Transverse colon (tissue), 4 donors: ENCODE measurements around the gene ICA1L. TPM values are rescaled to one million over a fixed set of nuclear protein-coding genes. Genes with fewer than 3 reads are reported as not detected.

Source experiments
- DNase-seq: peaks from one replicate; pipeline ENCODE4 v3.0.0-alpha.2; 2019
- H3K27ac ChIP-seq, 4 donors: fragments of 200-600 bp; sonication (generic); 2 replicates each; pipeline ENCODE4 v1.5.1; 2016 to 2018; ENCODE audit warnings: inconsistent platforms in 4 of 4
- H3K27me3 ChIP-seq: fragments of 200-600 bp; sonication (generic); 2 replicates; pipeline ENCODE4 v1.5.1; 2017; ENCODE audit warnings: inconsistent platforms
- H3K36me3 ChIP-seq, 4 donors: fragments of 200-600 bp; sonication (generic); 2 replicates each; pipeline ENCODE4 v1.5.1; 2017 to 2019; ENCODE audit warnings: inconsistent platforms in 4 of 4
- H3K4me1 ChIP-seq, 4 donors: fragments of 200-600 bp; sonication (generic); 2 replicates each; pipeline ENCODE4 v1.5.1; 2017 to 2020; ENCODE audit warnings: inconsistent platforms in 4 of 4
- H3K4me3 ChIP-seq, 4 donors: fragments of 200-600 bp; sonication (generic); 1 replicate in 1 of 4; 2 replicates in 3 of 4; pipeline versions ENCODE4 v1.5.1 to v1.6.1; 2017 to 2019; ENCODE audit warnings: inconsistent platforms in 4 of 4
- H3K9me3 ChIP-seq, 2 donors: fragments of 200-600 bp; sonication (generic); 2 replicates each; pipeline ENCODE4 v1.5.1; 2017 to 2019; ENCODE audit warnings: inconsistent platforms in 2 of 2
- EP300 ChIP-seq: sonication (generic); formaldehyde crosslinking; IDR thresholded peaks from one replicate; pipeline ENCODE4 v1.6.1; 2017; ENCODE audit warnings: antibody characterized with exemption, low read depth
- POLR2A ChIP-seq: fragments of 450-650 bp; IDR thresholded peaks from one replicate; pipeline ENCODE4 v1.6.1; 2016; ENCODE audit warnings: antibody characterized with exemption, mild to moderate bottlenecking, moderate library complexity
- POLR2AphosphoS5 ChIP-seq, 3 donors: sonication (generic); formaldehyde crosslinking; IDR thresholded peaks; one replicate each; pipeline ENCODE4 v1.6.1; 2016; ENCODE audit warnings: antibody characterized with exemption in 3 of 3
- WGBS, 2 donors: methylation state at CpG; one replicate each; pipeline ENCODE4 v1.1.5; 2018; ENCODE audit warnings: low coverage in 1 of 2; 5-methylcytosine and 5-hydroxymethylcytosine counted together
- in situ Hi-C, 4 donors: fragments of 200-750 bp; cut with MboI; loops; one replicate each; pipeline versions ENCODE4 v1.15.0 to v1.15.1; 2017; ENCODE audit warnings: low sequenced_read_pairs in 3 of 4, low pct_ligation_motif_present in 1 of 4, low pct_unique_long_range_greater_than_20kb in 1 of 4
- intact Hi-C: fragments of 100-400 bp; cut with DNase I; formaldehyde crosslinking; loops from one replicate; pipeline ENCODE4 v1.15.1; 2023; ENCODE audit warnings: low total_unique reads
- total RNA-seq, 4 donors: library from RNA; depleted of rRNA; stranded (reverse); fragments of >200 nt; gene quantifications; one replicate each; pipeline ENCODE4 v1.1.0, GENCODE V29; 2016
- TF ChIP-seq, protein P1 (sequence below), 5 experiments: fragments of 200-600 bp in 3 of 5; fragments of 450-650 bp in 2 of 5; sonication (generic) in 3 of 5; IDR thresholded peaks; 1 replicate in 2 of 5; 2 replicates in 3 of 5; pipeline ENCODE4 v1.5.1; 2016 to 2017; ENCODE audit warnings: antibody characterized with exemption in 5 of 5, inconsistent platforms in 3 of 5, mild to moderate bottlenecking in 2 of 5, moderate library complexity in 1 of 5

Gene ICA1L
- total RNA-seq, 4 donors from 2014 or later: 4.4 to 39.4 (median 20.5) TPM

DNA sequence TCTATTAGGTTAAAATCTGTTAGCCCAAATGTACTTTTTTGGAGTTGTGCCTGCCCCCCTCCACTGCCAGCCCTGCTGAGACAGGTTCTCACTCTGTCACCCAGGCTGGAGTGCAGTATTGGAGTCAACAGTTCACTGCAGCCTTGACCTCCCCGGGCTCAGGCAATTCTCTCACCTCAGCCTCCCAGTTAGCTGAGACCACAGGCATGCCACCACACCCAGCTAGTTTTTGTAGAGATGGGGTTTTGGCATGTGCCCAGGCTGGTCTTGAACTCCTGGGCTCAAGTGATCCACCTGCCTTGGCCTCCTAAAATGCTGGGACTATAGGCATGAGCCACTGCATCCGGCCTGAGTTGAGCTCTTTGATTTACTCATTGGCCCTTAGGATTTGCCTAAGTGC lies 110.7 kb downstream of the ICA1L start:
- H3K27me3 ChIP-seq: no peaks in the 10 kb centered on the region
- TF ChIP-seq POLR2AphosphoS5 (IDR thresholded peaks at IDR 0.05) (no peak), POLR2A (no peak), EP300 (no peak)
- TF ChIP-seq, protein P1, sequence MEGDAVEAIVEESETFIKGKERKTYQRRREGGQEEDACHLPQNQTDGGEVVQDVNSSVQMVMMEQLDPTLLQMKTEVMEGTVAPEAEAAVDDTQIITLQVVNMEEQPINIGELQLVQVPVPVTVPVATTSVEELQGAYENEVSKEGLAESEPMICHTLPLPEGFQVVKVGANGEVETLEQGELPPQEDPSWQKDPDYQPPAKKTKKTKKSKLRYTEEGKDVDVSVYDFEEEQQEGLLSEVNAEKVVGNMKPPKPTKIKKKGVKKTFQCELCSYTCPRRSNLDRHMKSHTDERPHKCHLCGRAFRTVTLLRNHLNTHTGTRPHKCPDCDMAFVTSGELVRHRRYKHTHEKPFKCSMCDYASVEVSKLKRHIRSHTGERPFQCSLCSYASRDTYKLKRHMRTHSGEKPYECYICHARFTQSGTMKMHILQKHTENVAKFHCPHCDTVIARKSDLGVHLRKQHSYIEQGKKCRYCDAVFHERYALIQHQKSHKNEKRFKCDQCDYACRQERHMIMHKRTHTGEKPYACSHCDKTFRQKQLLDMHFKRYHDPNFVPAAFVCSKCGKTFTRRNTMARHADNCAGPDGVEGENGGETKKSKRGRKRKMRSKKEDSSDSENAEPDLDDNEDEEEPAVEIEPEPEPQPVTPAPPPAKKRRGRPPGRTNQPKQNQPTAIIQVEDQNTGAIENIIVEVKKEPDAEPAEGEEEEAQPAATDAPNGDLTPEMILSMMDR (IDR thresholded peaks at IDR 0.05): no peak
- peaks cover 0 to 7% (median 0%) of the 10 kb centered on the region in 4 donors for H3K36me3 ChIP-seq
- peaks cover 0 to 22% (median 12%) of the 10 kb centered on the region in 4 donors for H3K4me1 ChIP-seq
- H3K27ac ChIP-seq: no peak overlapping the region
- H3K4me3 ChIP-seq: no peak overlapping the region
- in situ Hi-C loops: loop anchor here in 1 of 4 donors (25.0 kb wide), 1 partner anchor 174 kb away; no protein-coding TSS in a partner anchor
- intact Hi-C loops: no loop called here
- 100% methylated on average over 2 of the region's 2 CpGs; no CpG with 5 or more reads in 1 of the 2 donors for whole genome bisulfite sequencing, 2 donors
- no peaks in the 10 kb centered on the region for H3K9me3 ChIP-seq
- DNase-seq: no peak

DNA sequence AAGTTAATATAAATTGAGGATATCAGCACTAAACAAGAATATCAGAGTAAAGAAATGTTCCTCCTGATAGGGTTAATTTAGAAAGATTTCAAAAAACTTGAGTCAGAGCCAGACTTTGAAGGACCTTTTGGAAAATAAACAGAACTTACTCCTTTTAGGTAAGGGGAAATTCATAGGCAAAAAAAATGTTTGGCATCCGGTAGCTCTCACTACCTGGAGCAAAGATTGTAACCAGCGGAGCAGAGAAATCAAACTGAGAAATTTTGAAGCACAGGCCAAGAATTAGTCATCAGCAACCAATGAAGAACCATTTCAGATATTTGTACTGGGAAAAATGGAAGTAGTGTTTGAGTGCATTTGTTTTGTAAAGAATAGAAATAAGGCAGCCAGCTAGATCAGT lies 113.0 kb downstream of the ICA1L start:
- no peaks in the 10 kb centered on the region for H3K9me3 ChIP-seq
- H3K27ac ChIP-seq: peak overlapping the region in 1 of 4 donors; percentile 11

DNA sequence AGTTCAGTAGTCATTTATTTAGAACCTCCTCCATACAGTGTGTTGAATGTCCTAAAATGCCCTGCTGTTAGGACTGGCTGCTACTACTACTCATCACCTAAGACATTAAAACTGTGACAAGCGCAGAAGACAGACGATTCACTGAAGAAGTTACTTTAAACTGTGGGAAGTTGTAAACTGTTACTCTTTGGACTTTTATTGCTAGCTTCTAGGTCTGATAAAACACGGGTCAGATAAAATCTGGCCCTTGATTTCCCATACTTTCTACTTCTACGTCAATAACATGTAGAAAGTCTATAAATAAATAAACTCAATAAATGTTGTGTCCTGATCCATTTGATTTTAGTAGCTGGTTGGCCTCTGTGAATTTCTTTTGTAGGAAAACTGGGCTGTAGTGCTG lies 113.4 kb downstream of the ICA1L start:
- Histone ChIP-seq H3K4me1 (peaks cover 0 to 22% (median 12%) of the 10 kb centered on the region in 4 donors), H3K27me3 (no peaks in the 10 kb centered on the region), H3K9me3 (no peaks in the 10 kb centered on the region), H3K36me3 (peaks cover 0 to 7% (median 0%) of the 10 kb centered on the region in 4 donors), H3K27ac (peak overlapping the region in 3 of 4 donors; percentile 7 to 11 (median 8)), H3K4me3 (no peak overlapping the region)
- WGBS, 2 donors: 43 to 46% methylated on average over 4 of the region's 4 CpGs
- no peak for DNase-seq
- intact Hi-C loops: no loop called here
- TF ChIP-seq EP300 (no peak), POLR2A (no peak), POLR2AphosphoS5 (IDR thresholded peaks at IDR 0.05) (no peak)
- TF ChIP-seq, protein P1 (IDR thresholded peaks at IDR 0.05): no peak
- in situ Hi-C loops: loop anchor here in 1 of 4 donors (25.0 kb wide), 1 partner anchor 171 kb away; no protein-coding TSS in a partner anchor

More for the DNA sequence above, 113.0 kb downstream of the ICA1L start:
- TF ChIP-seq EP300 (no peak), POLR2A (no peak), POLR2AphosphoS5 (IDR thresholded peaks at IDR 0.05) (no peak)
- TF ChIP-seq, protein P1 (IDR thresholded peaks at IDR 0.05): no peak
- Histone ChIP-seq H3K4me3 (no peak overlapping the region), H3K4me1 (peaks cover 0 to 22% (median 12%) of the 10 kb centered on the region in 4 donors), H3K36me3 (peaks cover 0 to 7% (median 0%) of the 10 kb centered on the region in 4 donors), H3K27me3 (no peaks in the 10 kb centered on the region)
- DNase-seq: no peak
- intact Hi-C loops (no loop called here), in situ Hi-C loops (loop anchor here in 1 of 4 donors (25.0 kb wide), 1 partner anchor 171 kb away; no protein-coding TSS in a partner anchor)
- 73 to 80% methylated on average over 2 of the region's 2 CpGs for WGBS, 2 donors

GRCh38 chr2:202757339-202757738 lies 114.2 kb downstream of the ICA1L start:
- Histone ChIP-seq H3K4me1 (peaks cover 0 to 22% (median 12%) of the 10 kb centered on the region in 4 donors), H3K27ac (peak overlapping the region in 1 of 4 donors; percentile 8), H3K4me3 (no peak overlapping the region), H3K9me3 (no peaks in the 10 kb centered on the region), H3K27me3 (no peaks in the 10 kb centered on the region), H3K36me3 (peaks cover 0 to 7% (median 0%) of the 10 kb centered on the region in 4 donors)
- TF ChIP-seq EP300: no peak
- TF ChIP-seq POLR2A: no peak
- TF ChIP-seq, protein P1 (IDR thresholded peaks at IDR 0.05): no peak
- TF ChIP-seq POLR2AphosphoS5 (IDR thresholded peaks at IDR 0.05): no peak
- intact Hi-C loops: no loop called here
- in situ Hi-C loops: loop anchor here in 1 of 4 donors (25.0 kb wide), 1 partner anchor 170 kb away; no protein-coding TSS in a partner anchor
- DNase-seq: no peak
- WGBS, 2 donors: 81 to 85% methylated on average over 4 to 5 of the region's 5 CpGs
